Esophagus squamous epithelium (tissue), 4 donors: ENCODE data around the gene AXL.

ENCODE experiments used
- POLR2A ChIP-seq, 4 donors: fragments of 450-650 bp; IDR thresholded peaks; one replicate each; pipeline ENCODE4 v1.6.1; 2017; ENCODE audit warnings: antibody characterized with exemption in 4 of 4, mild to moderate bottlenecking in 4 of 4, moderate library complexity in 3 of 4
- TF ChIP-seq, protein P1 (sequence below), 6 experiments: fragments of 450-650 bp in 4 of 6; fragments of 200-600 bp in 2 of 6; sonication (generic) in 2 of 6; IDR thresholded peaks; one replicate each; pipeline ENCODE4 v1.5.1; 2016 to 2019; ENCODE audit warnings: antibody characterized with exemption in 6 of 6, mild to moderate bottlenecking in 4 of 6, moderate library complexity in 4 of 6

DNA sequence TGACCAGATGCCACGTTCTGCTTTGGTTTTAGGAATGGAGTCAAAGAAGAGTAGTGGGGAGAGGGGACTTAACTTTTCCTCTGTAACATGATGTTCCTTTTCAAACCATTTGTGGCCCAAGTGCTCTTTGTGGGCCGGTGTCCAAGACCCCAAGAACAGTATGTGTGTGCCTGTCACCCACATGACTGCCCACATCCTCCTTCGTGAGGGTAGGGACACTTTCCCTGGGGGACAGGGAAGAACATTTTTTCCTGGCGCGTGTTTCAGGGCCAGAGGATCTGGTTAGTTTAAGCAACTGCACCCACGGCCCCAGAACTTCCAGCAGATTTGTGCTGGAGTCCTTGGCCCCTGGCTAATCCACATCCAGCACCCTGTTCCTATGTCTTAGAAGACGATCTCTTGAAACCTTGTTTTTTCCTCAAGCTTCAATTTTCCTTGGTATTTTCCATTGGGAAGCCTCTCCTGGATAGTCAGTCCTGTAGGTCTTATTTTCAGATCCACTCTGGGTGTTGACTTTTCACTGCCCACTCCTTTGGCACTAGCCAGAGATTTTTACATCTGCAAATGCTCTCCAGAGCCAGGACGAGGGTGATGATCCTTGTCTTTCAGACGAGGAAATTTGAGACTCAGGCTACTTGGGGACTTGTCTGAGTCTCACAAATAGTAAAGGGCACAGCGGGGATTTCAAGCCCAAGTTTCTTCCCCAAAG lies 80.2 kb downstream of the AXL start:
- TF ChIP-seq, protein P1, sequence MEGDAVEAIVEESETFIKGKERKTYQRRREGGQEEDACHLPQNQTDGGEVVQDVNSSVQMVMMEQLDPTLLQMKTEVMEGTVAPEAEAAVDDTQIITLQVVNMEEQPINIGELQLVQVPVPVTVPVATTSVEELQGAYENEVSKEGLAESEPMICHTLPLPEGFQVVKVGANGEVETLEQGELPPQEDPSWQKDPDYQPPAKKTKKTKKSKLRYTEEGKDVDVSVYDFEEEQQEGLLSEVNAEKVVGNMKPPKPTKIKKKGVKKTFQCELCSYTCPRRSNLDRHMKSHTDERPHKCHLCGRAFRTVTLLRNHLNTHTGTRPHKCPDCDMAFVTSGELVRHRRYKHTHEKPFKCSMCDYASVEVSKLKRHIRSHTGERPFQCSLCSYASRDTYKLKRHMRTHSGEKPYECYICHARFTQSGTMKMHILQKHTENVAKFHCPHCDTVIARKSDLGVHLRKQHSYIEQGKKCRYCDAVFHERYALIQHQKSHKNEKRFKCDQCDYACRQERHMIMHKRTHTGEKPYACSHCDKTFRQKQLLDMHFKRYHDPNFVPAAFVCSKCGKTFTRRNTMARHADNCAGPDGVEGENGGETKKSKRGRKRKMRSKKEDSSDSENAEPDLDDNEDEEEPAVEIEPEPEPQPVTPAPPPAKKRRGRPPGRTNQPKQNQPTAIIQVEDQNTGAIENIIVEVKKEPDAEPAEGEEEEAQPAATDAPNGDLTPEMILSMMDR (IDR thresholded peaks at IDR 0.05): no peak
- TF ChIP-seq POLR2A (IDR thresholded peaks at IDR 0.05): no peak
